Measurements from ENCODE around the gene EMX2. TPM values are rescaled to one million over a fixed set of nuclear protein-coding genes. Genes with fewer than 3 reads are reported as not detected.

EMX2 gene
- total RNA-seq, 3 donors from 2014 or later (not counting 1 experiment from before 2014, with no cell fraction given), result not detected

DNA sequence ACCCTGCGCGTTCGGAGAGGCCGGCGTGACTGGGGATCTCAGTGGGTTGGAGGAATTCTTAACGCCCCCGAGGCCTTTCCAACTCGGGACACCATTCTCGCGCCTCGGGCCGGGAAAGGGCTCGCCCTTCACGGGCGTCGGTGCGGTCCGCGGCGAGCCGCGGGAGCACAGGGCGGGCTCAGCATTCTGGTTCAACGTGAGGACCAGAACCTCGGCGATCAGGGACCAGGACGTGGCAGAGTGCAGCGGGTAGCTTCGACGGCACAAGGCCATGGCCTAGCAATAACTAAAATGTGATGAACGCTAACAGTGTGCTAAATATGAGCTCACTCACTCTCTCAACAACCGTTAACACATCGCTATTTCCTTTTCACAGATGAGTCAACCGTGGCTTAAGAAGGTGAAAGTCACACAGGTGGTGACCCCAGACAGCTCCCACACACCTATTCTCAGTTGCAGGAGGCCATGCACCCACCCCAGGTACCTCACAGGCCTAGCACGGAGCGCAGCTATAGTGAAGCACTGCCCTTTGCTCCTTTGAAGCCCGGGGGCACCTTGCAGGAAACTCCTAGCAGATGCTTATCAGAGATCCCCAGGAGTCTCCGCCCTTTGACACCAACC is 4.5 kb upstream of the EMX2 start:
- H3K4me3 ChIP-seq (ENCODE audit: low read length), result no peak overlapping the region
- H3K27me3 Mint-ChIP-seq (ENCODE audit: low read depth in 2 of 2), result peaks cover 41 to 58% of the 10 kb centered on the region in 2 donors
- intact Hi-C loops (cut with micrococcal nuclease), result no loop called here
- ATAC-seq (no peak), DNase-seq (no peak)
- no peak overlapping the region for H3K27ac Mint-ChIP-seq
- peaks cover 42% of the 10 kb centered on the region for H3K27me3 ChIP-seq (ENCODE audit: control insufficient read depth, insufficient read depth, low read length)
- H3K36me3 ChIP-seq (ENCODE audit: control insufficient read depth, insufficient read depth, low read length), result no peaks in the 10 kb centered on the region
- H3K4me1 ChIP-seq (ENCODE audit: control insufficient read depth, insufficient read depth, low read length), result peaks cover 4% of the 10 kb centered on the region
- no peaks in the 10 kb centered on the region for H3K9me3 Mint-ChIP-seq
- 11% methylated on average over 38 of the region's 38 CpGs for WGBS (ENCODE audit: insufficient coverage)
- H3K4me1 Mint-ChIP-seq, result no peaks in the 10 kb centered on the region
- H3K9me3 ChIP-seq (ENCODE audit: control insufficient read depth, insufficient read depth, low read length), result no peaks in the 10 kb centered on the region
- no peak overlapping the region for H3K4me3 Mint-ChIP-seq
- TF ChIP-seq, protein P1, sequence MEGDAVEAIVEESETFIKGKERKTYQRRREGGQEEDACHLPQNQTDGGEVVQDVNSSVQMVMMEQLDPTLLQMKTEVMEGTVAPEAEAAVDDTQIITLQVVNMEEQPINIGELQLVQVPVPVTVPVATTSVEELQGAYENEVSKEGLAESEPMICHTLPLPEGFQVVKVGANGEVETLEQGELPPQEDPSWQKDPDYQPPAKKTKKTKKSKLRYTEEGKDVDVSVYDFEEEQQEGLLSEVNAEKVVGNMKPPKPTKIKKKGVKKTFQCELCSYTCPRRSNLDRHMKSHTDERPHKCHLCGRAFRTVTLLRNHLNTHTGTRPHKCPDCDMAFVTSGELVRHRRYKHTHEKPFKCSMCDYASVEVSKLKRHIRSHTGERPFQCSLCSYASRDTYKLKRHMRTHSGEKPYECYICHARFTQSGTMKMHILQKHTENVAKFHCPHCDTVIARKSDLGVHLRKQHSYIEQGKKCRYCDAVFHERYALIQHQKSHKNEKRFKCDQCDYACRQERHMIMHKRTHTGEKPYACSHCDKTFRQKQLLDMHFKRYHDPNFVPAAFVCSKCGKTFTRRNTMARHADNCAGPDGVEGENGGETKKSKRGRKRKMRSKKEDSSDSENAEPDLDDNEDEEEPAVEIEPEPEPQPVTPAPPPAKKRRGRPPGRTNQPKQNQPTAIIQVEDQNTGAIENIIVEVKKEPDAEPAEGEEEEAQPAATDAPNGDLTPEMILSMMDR (IDR thresholded peaks at IDR 0.05), result no peak
- H3K27ac ChIP-seq (ENCODE audit: low read length), result no peak overlapping the region
- no peaks in the 10 kb centered on the region for H3K36me3 Mint-ChIP-seq

GRCh38 chr10:117539361-117539773 is 3.2 kb upstream of the EMX2 start:
- intact Hi-C loops (cut with micrococcal nuclease), result no loop called here
- no peaks in the 10 kb centered on the region for H3K9me3 Mint-ChIP-seq
- Histone ChIP-seq H3K4me3 (ENCODE audit: low read length) (no peak overlapping the region), H3K27me3 (ENCODE audit: control insufficient read depth, insufficient read depth, low read length) (peaks cover 40% of the 10 kb centered on the region), H3K36me3 (ENCODE audit: control insufficient read depth, insufficient read depth, low read length) (no peaks in the 10 kb centered on the region), H3K4me1 (ENCODE audit: control insufficient read depth, insufficient read depth, low read length) (peaks cover 6% of the 10 kb centered on the region), H3K9me3 (ENCODE audit: control insufficient read depth, insufficient read depth, low read length) (no peaks in the 10 kb centered on the region), H3K27ac (ENCODE audit: low read length) (no peak overlapping the region)
- DNase-seq (no peak), ATAC-seq (no peak)
- H3K4me3 Mint-ChIP-seq, result no peak overlapping the region
- no peaks in the 10 kb centered on the region for H3K4me1 Mint-ChIP-seq
- H3K27me3 Mint-ChIP-seq (ENCODE audit: low read depth in 2 of 2), result peaks cover 35 to 48% of the 10 kb centered on the region in 2 donors
- no peak overlapping the region for H3K27ac Mint-ChIP-seq
- 18% methylated on average over 9 of the region's 9 CpGs for WGBS (ENCODE audit: insufficient coverage)
- TF ChIP-seq, protein P1 (IDR thresholded peaks at IDR 0.05), result no peak
- no peaks in the 10 kb centered on the region for H3K36me3 Mint-ChIP-seq

GRCh38 chr10:117539903-117540639 is 2.5 kb upstream of the EMX2 start:
- H3K36me3 ChIP-seq (ENCODE audit: control insufficient read depth, insufficient read depth, low read length), result no peaks in the 10 kb centered on the region
- no peak overlapping the region for H3K27ac ChIP-seq (ENCODE audit: low read length)
- ATAC-seq (no peak), DNase-seq (no peak)
- H3K27ac Mint-ChIP-seq, result no peak overlapping the region
- TF ChIP-seq, protein P1 (IDR thresholded peaks at IDR 0.05), result no peak
- no peaks in the 10 kb centered on the region for H3K9me3 ChIP-seq (ENCODE audit: control insufficient read depth, insufficient read depth, low read length)
- no peak overlapping the region for H3K4me3 Mint-ChIP-seq
- intact Hi-C loops (cut with micrococcal nuclease), result no loop called here
- peaks cover 38 to 48% of the 10 kb centered on the region in 2 donors for H3K27me3 Mint-ChIP-seq (ENCODE audit: low read depth in 2 of 2)
- H3K4me3 ChIP-seq (ENCODE audit: low read length), result no peak overlapping the region
- H3K36me3 Mint-ChIP-seq, result no peaks in the 10 kb centered on the region
- H3K27me3 ChIP-seq (ENCODE audit: control insufficient read depth, insufficient read depth, low read length), result peaks cover 42% of the 10 kb centered on the region
- 37% methylated on average over 3 of the region's 3 CpGs for WGBS (ENCODE audit: insufficient coverage)
- H3K4me1 Mint-ChIP-seq, result no peaks in the 10 kb centered on the region
- H3K4me1 ChIP-seq (ENCODE audit: control insufficient read depth, insufficient read depth, low read length), result peaks cover 10% of the 10 kb centered on the region
- H3K9me3 Mint-ChIP-seq, result no peaks in the 10 kb centered on the region

Data from natural killer cell (primary cell).